ENCODE measurements around the gene WDR37. TPM values are rescaled to one million over a fixed set of nuclear protein-coding genes. Genes with fewer than 3 reads are reported as not detected.
"Not testable (repeated sequence)": the region's sequence is repeated elsewhere in the genome, so short reads cannot be mapped to it uniquely, and the experiment has no call there.

WDR37 gene
- total RNA-seq, 1 experiment from 2014 or later = 8.7 TPM

GRCh38 chr10:1038769-1039168, 17.4 kb upstream of the WDR37 start:
- DNase-seq (ENCODE audit: low spot score); in situ Hi-C loops (cut with HindIII; ENCODE audit: low sequenced_read_pairs): not testable (repeated sequence)

- in situ Hi-C loops (cut with HindIII; ENCODE audit: low sequenced_read_pairs) = no loop called here
- DNase-seq (ENCODE audit: low spot score) = no peak
These were observed 16.1 kb upstream of the WDR37 start for GRCh38 chr10:1040133-1040532.

DNA sequence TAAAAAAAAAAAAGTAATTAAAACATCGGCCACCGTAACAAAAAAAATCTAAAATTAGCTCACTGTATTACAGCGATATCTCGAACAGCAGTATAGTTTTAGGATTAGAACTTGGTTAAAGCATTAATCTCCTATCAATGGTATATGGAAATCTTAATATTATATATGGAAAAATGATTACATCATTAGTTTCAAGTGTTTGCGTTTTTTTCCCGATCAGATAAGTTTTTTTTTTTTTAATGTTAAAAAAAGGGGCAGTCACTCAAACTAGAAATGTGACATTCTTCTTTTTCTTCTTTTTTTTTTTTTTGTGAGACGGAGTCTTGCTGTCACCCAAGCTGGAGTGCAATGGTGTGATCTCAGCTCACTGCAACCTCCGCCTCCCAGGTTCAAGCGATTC, 14.7 kb upstream of the WDR37 start:
- no peak for DNase-seq (ENCODE audit: low spot score)
- in situ Hi-C loops (cut with HindIII; ENCODE audit: low sequenced_read_pairs) = no loop called here

DNA sequence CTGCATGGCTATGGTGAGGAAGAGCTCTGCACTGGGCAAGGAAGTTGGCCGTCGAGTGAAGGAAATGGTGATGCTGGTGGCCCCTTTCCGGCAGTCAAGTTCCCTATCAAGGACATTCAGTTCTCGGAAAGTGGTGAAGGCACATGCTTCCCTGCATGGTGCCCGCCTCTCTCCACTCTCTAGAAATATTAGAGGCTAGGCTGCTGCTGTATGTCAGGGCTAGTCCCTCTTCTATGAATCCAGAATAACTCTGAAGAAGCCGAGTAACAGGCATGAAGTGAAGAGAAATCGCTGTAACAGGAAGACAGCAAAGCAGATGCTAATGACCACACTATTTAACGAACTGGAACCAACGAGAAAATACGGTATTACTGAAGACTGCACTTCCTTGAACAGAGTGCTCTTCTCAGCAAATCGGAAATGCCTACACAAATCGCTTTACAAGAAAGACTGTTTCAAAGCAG, 12.6 kb upstream of the WDR37 start:
- in situ Hi-C loops (cut with HindIII; ENCODE audit: low sequenced_read_pairs) = no loop called here
- no peak for DNase-seq (ENCODE audit: low spot score)

DNA sequence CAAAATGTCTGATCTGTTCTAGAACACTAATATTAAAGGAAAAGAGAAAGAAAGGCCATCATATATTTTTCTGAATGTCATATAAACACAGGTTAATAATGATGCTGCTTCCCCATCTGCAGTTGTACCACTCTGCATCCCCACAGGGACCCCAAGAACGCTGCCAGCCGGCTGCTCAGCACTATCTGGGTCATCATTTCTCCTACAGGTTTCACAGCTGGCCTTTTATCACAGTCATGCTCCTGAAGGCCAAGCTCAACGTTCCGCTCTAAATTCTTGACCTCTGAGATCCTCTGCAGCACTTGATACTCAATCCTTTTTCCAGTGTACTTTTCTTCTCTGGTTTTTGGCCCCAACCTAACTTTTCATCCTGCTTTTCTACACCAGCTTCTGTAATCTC, 12.0 kb upstream of the WDR37 start:
- DNase-seq (ENCODE audit: low spot score) = peak; percentile 37
- in situ Hi-C loops (cut with HindIII; ENCODE audit: low sequenced_read_pairs) = no loop called here

DNA sequence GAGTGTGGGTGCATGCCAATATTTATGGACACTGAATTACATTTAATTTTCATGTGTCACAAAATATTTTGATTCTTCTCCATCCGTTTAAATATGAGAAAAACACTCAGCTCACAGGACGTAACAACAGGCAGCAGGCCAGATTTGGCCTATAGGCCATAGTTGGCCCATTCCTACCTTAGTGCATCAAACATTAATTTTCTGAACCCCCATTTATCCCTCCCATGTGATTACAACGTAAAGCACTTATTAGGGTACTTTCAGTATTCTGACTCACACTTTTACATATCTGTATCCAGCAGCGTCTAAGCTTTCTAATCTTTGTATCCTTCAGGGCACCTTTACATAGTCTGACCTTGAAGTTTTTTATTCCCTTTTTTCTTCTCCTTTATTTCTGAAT, 11.2 kb upstream of the WDR37 start:
- in situ Hi-C loops (cut with HindIII; ENCODE audit: low sequenced_read_pairs) = no loop called here
- no peak for DNase-seq (ENCODE audit: low spot score)

- no peak for DNase-seq (ENCODE audit: low spot score)
- in situ Hi-C loops (cut with HindIII; ENCODE audit: low sequenced_read_pairs) = no loop called here
These were observed 10.8 kb upstream of the WDR37 start for GRCh38 chr10:1045415-1045814.

GRCh38 chr10:1047937-1048336, 8.2 kb upstream of the WDR37 start:
- DNase-seq (ENCODE audit: low spot score) = peak; percentile 36
- in situ Hi-C loops (cut with HindIII; ENCODE audit: low sequenced_read_pairs) = no loop called here

DNA sequence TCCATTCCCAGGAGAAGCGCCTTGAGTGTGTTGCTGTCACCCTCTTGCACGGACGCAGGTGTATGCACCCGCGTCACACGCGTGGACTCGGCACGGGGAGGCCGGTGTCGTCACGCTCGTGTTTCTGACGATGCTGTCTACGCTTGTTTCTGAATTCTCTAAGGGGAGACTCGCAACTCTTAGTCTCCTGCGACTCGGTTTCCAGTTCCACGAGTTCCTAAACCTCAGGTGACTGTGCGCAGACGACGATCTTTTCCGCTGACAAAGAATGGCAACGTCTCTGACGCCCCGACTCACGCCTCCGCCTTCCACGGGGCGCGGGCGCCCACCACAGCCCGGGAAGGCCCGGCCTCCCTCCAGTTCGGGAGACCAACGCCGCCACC, 7.8 kb upstream of the WDR37 start:
- DNase-seq (ENCODE audit: low spot score) = no peak
- in situ Hi-C loops (cut with HindIII; ENCODE audit: low sequenced_read_pairs) = no loop called here

- DNase-seq (ENCODE audit: low spot score) = peak; percentile 99
- in situ Hi-C loops (cut with HindIII; ENCODE audit: low sequenced_read_pairs) = no loop called here
These were observed 7.3 kb upstream of the WDR37 start, which contains the start of gene IDI1 for GRCh38 chr10:1048732-1049424. TSS of gene IDI1 (minus strand) at chr10:1049119. CDS start at chr10:1049003, 116 bp downstream.

GRCh38 chr10:1049425-1049958, 6.7 kb upstream of the WDR37 start:
- in situ Hi-C loops (cut with HindIII; ENCODE audit: low sequenced_read_pairs) = no loop called here
- DNase-seq (ENCODE audit: low spot score) = no peak

- in situ Hi-C loops (cut with HindIII; ENCODE audit: low sequenced_read_pairs) = no loop called here
- DNase-seq (ENCODE audit: low spot score) = no peak
These were observed 6.0 kb upstream of the WDR37 start for GRCh38 chr10:1050145-1050544.

- DNase-seq (ENCODE audit: low spot score) = no peak
- in situ Hi-C loops (cut with HindIII; ENCODE audit: low sequenced_read_pairs) = no loop called here
These were observed 5.6 kb upstream of the WDR37 start for GRCh38 chr10:1050554-1050953.

GRCh38 chr10:1054684-1055083, 1.5 kb upstream of the WDR37 start:
- no peak for DNase-seq (ENCODE audit: low spot score)
- in situ Hi-C loops (cut with HindIII; ENCODE audit: low sequenced_read_pairs) = no loop called here

DNA sequence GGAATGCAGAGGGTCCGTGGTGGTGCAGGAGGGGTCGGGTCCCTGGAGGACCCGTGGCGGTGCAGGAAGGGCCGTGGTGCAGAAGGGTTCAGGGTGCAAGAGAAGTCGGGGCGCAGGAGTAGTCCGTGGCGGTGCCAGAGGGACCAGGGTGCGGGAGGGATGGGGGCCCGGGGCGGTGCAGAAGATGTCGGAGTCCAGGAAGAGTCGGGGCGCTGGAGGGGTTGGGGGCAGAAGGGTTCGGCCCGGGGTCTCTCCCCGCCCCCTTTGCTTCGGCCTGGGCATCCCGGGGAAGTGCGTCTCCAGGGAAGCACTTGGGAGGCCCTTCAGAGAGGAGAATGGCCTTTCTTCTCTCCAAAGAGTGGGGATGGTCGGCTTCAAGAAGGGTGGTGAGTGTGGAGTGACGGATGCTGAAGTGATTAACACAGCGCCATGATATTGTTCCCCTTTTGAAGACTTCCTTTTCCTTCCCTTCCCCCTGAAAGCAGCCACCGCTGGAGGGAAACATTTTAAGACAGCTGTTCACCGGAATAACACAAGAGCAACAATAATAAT, 997 bp downstream of the WDR37 start:
- DNase-seq (ENCODE audit: low spot score) = no peak
- in situ Hi-C loops (cut with HindIII; ENCODE audit: low sequenced_read_pairs) = no loop called here

DNA sequence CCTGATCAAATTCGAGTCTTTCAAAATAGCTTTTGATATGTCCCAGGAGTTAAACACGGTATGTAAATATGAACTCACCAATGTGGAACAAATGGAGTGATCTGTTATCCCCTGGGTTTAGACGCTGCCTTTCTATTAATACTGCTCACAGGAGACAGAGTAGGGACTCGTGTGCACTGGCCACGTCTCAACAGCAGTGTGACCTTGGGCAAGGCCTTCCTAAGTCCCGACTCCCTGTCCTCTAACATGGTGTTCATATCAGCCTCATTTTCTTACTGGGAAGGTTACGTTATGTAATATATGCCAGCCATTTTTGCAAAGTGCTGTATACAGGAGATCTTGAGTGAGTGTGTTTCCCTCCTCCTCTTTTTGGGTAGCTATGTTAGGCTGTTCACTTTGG, 1.8 kb downstream of the WDR37 start:
- in situ Hi-C loops (cut with HindIII; ENCODE audit: low sequenced_read_pairs) = no loop called here
- DNase-seq (ENCODE audit: low spot score) = no peak

DNA sequence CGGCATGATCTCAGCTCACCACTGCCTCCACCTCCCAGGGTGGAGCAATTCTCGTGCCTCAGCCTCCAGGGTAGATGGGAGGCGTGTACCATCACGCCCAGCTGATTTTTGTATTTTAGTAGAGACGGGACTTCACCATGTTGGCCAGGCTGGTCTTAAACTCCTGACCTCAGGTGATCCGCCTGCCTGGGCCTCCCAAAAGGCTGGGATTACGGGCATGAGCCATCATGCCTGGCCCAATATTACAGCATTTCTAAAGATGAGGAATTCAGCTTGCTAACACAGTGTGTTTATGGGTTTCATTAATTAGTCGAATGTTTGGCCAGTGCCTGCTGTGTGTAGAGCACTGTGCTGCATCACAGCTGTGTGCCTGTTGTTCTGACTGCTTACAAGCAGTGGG, 3.7 kb downstream of the WDR37 start:
- in situ Hi-C loops (cut with HindIII; ENCODE audit: low sequenced_read_pairs) = no loop called here
- no peak for DNase-seq (ENCODE audit: low spot score)

GRCh38 chr10:1061930-1062774, 6.0 kb downstream of the WDR37 start:
- in situ Hi-C loops (cut with HindIII; ENCODE audit: low sequenced_read_pairs) = no loop called here
- DNase-seq (ENCODE audit: low spot score) = no peak

DNA sequence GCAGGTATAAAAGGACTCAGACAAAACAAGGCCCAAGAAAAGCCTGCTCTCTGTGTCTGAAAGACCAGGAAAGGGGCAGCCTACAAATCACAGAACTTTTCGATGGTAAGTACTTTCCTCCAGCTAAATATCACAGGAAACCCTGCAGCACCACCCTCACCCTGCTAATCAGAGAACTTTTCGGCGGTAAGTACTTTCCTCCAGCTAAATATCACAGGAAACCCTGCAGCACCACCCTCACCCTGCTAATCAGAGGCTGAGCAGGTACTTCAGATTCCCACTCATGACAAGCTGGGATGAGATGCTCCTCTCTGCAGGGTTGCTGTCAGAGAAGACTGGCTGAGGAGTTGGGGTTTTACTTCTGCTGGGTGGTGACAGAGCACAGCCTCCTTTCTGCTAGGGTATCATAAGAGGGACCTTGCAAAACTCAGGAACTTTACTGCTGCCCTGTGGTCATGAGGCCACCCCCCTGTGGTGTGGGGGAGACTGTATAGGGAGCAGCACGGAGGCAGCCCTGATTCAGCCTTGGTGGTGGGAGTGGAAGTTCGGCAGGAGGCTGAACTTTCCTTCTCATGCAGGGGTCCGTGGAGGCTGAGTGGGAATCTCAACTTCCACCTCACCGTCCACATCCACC, 7.2 kb downstream of the WDR37 start:
- DNase-seq (ENCODE audit: low spot score) = no peak
- in situ Hi-C loops (cut with HindIII; ENCODE audit: low sequenced_read_pairs) = no loop called here

DNA sequence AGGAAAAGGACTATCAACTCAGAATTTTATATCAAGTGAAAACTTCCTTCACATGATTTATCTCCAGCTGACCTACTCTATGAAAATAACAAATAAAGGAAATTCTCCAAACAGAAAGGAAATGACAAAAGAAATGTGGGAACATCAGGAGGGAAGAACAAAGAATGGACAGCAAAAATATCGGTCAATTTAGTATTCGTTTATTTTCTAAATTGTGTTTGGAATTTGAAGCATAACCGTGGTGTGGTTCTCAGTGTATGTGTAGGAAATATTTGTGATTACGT, 8.7 kb downstream of the WDR37 start:
- in situ Hi-C loops (cut with HindIII; ENCODE audit: low sequenced_read_pairs) = no loop called here
- DNase-seq (ENCODE audit: low spot score) = no peak

All from G401 (cell line).